Measurements from ENCODE around the gene IL6ST.
A peak's percentile ranks its signal among the peaks of the same experiment; 100 is the strongest.

- TF ChIP-seq CTCF (IDR thresholded peaks at IDR 0.05 in 8 of 11, conservative IDR thresholded peaks at IDR 0.05 in 3 of 11) (peak in 1 of 11 experiments; percentile 14), POLR2AphosphoS5 (IDR thresholded peaks at IDR 0.05) (no peak)
Observed at GRCh38 chr5:55982957-55983381, 11.8 kb downstream of the IL6ST start.
